Right atrium auricular region (tissue), 2 donors: ENCODE data around the gene ADD2. TPM values are rescaled to one million over a fixed set of nuclear protein-coding genes. Genes with fewer than 3 reads are reported as not detected.
A peak's percentile ranks its signal among the peaks of the same experiment; 100 is the strongest.

Source experiments
- DNase-seq: peaks from one replicate; pipeline ENCODE4 v3.0.0-alpha.2; 2019; ENCODE audit warnings: low spot score
- H3K27ac ChIP-seq, 2 donors: fragments of 200-600 bp; sonication (generic); 1 replicate in 1 of 2; 2 replicates in 1 of 2; pipeline ENCODE4 v1.5.1; 2016 to 2019
- H3K27me3 ChIP-seq, 2 donors: fragments of 200-600 bp; sonication (generic); one replicate each; pipeline versions ENCODE4 v1.5.1 to v1.6.0; 2017 to 2019
- H3K36me3 ChIP-seq: fragments of 200-600 bp; sonication (generic); one replicate; pipeline ENCODE4 v1.5.1; 2016
- H3K4me1 ChIP-seq, 2 donors: fragments of 200-600 bp; sonication (generic); one replicate each; pipeline versions ENCODE4 v1.5.1 to v1.6.0; 2017 to 2019
- H3K4me3 ChIP-seq, 2 donors: fragments of 200-600 bp; sonication (generic); 1 replicate in 1 of 2; 2 replicates in 1 of 2; pipeline ENCODE4 v1.5.1; 2017 to 2019; ENCODE audit warnings: mild to moderate bottlenecking in 1 of 2, moderate library complexity in 1 of 2
- H3K9me3 ChIP-seq, 2 donors: fragments of 200-600 bp; sonication (generic); one replicate each; pipeline ENCODE4 v1.5.1; 2019
- CTCF ChIP-seq, 2 donors: fragments of 200-600 bp; sonication (generic); IDR thresholded peaks; one replicate each; pipeline ENCODE4 v1.5.1; 2019; ENCODE audit warnings: antibody characterized with exemption in 2 of 2
- total RNA-seq, 2 donors: library from RNA; depleted of rRNA; stranded (reverse); fragments of >200 nt; gene quantifications; one replicate each; pipeline ENCODE4 v1.1.0, GENCODE V29; 2016

ADD2 gene
- total RNA-seq, 2 donors from 2014 or later = 1.1 to 1.4 TPM

GRCh38 chr2:70738159-70738558 lies 29.8 kb downstream of the ADD2 start:
- no peaks in the 10 kb centered on the region for H3K27me3 ChIP-seq
- H3K36me3 ChIP-seq = no peaks in the 10 kb centered on the region
- no peaks in the 10 kb centered on the region for H3K4me1 ChIP-seq
- H3K4me3 ChIP-seq = no peak overlapping the region
- H3K9me3 ChIP-seq = peaks cover 0 to 14% of the 10 kb centered on the region in 2 donors
- H3K27ac ChIP-seq = no peak overlapping the region
- no peak for DNase-seq
- no peak for TF ChIP-seq CTCF (IDR thresholded peaks at IDR 0.05)

- no peak for TF ChIP-seq CTCF (IDR thresholded peaks at IDR 0.05)
- no peaks in the 10 kb centered on the region for H3K36me3 ChIP-seq
- H3K27me3 ChIP-seq = no peaks in the 10 kb centered on the region
- H3K4me3 ChIP-seq = no peak overlapping the region
- no peaks in the 10 kb centered on the region for H3K4me1 ChIP-seq
- peaks cover 0 to 7% of the 10 kb centered on the region in 2 donors for H3K9me3 ChIP-seq
- no peak for DNase-seq
- no peak overlapping the region for H3K27ac ChIP-seq
These were observed 32.9 kb downstream of the ADD2 start for GRCh38 chr2:70735071-70735470.

- H3K9me3 ChIP-seq = no peaks in the 10 kb centered on the region
- TF ChIP-seq CTCF (IDR thresholded peaks at IDR 0.05) = no peak
- no peaks in the 10 kb centered on the region for H3K4me1 ChIP-seq
- no peak overlapping the region for H3K27ac ChIP-seq
- no peaks in the 10 kb centered on the region for H3K36me3 ChIP-seq
- peak; percentile 32 for DNase-seq
- no peaks in the 10 kb centered on the region for H3K27me3 ChIP-seq
- no peak overlapping the region for H3K4me3 ChIP-seq
These were observed 34.3 kb downstream of the ADD2 start for GRCh38 chr2:70733646-70734180.

GRCh38 chr2:70732766-70733645 lies 35.0 kb downstream of the ADD2 start:
- TF ChIP-seq CTCF (IDR thresholded peaks at IDR 0.05) = no peak
- no peaks in the 10 kb centered on the region for H3K4me1 ChIP-seq
- H3K9me3 ChIP-seq = no peaks in the 10 kb centered on the region
- H3K27me3 ChIP-seq = no peaks in the 10 kb centered on the region
- peak; percentile 23 for DNase-seq
- no peak overlapping the region for H3K27ac ChIP-seq
- no peak overlapping the region for H3K4me3 ChIP-seq
- H3K36me3 ChIP-seq = no peaks in the 10 kb centered on the region

GRCh38 chr2:70730730-70731129 lies 37.3 kb downstream of the ADD2 start:
- no peak overlapping the region for H3K4me3 ChIP-seq
- no peak for DNase-seq
- no peak for TF ChIP-seq CTCF (IDR thresholded peaks at IDR 0.05)
- no peaks in the 10 kb centered on the region for H3K9me3 ChIP-seq
- H3K4me1 ChIP-seq = no peaks in the 10 kb centered on the region
- H3K27ac ChIP-seq = no peak overlapping the region
- no peaks in the 10 kb centered on the region for H3K36me3 ChIP-seq
- H3K27me3 ChIP-seq = no peaks in the 10 kb centered on the region
